Sigmoid colon (tissue), 4 donors: ENCODE measurements around the gene PLEKHO2.

Experiments used
- EP300 ChIP-seq, 4 donors: sonication (generic); formaldehyde crosslinking; IDR thresholded peaks; one replicate each; pipeline ENCODE4 v1.6.1; 2017; ENCODE audit warnings: antibody characterized with exemption in 4 of 4
- POLR2A ChIP-seq, 2 donors: fragments of 450-650 bp; IDR thresholded peaks; one replicate each; pipeline ENCODE4 v1.6.1; 2016; ENCODE audit warnings: antibody characterized with exemption in 2 of 2, mild to moderate bottlenecking in 2 of 2, moderate library complexity in 2 of 2
- POLR2AphosphoS5 ChIP-seq, 4 donors: sonication (generic); formaldehyde crosslinking; IDR thresholded peaks; one replicate each; pipeline ENCODE4 v1.6.1; 2017; ENCODE audit warnings: antibody characterized with exemption in 4 of 4
- TF ChIP-seq, protein P1 (sequence below), 4 experiments: fragments of 450-650 bp in 3 of 4; fragments of 200-600 bp in 1 of 4; IDR thresholded peaks; one replicate each; pipeline ENCODE4 v1.5.1; 2016 to 2019; ENCODE audit warnings: antibody characterized with exemption in 4 of 4, mild to moderate bottlenecking in 3 of 4, moderate library complexity in 2 of 4

DNA sequence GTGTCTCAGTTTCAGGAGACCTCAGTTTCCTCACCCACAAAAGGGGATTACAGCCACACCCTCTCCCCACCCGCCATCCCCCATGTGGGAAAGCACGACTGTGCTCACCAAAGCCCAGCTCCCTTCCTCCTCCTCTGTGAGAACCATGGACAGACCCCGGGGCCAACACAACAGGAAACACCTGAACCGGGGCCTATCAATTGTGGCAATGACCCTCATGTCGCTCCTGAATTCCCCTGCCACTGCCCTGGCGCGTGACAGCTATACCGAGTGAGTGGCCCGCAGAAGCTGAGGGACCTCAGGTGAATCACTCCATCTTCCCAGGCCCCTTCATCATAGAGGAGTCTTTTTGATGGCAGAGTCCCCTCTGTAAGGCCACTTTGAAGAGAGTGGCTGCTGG lies 28.6 kb downstream of the PLEKHO2 start:
- TF ChIP-seq, protein P1, sequence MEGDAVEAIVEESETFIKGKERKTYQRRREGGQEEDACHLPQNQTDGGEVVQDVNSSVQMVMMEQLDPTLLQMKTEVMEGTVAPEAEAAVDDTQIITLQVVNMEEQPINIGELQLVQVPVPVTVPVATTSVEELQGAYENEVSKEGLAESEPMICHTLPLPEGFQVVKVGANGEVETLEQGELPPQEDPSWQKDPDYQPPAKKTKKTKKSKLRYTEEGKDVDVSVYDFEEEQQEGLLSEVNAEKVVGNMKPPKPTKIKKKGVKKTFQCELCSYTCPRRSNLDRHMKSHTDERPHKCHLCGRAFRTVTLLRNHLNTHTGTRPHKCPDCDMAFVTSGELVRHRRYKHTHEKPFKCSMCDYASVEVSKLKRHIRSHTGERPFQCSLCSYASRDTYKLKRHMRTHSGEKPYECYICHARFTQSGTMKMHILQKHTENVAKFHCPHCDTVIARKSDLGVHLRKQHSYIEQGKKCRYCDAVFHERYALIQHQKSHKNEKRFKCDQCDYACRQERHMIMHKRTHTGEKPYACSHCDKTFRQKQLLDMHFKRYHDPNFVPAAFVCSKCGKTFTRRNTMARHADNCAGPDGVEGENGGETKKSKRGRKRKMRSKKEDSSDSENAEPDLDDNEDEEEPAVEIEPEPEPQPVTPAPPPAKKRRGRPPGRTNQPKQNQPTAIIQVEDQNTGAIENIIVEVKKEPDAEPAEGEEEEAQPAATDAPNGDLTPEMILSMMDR (IDR thresholded peaks at IDR 0.05) = no peak
- TF ChIP-seq EP300 (IDR thresholded peaks at IDR 0.05) (no peak), POLR2AphosphoS5 (IDR thresholded peaks at IDR 0.05) (no peak), POLR2A (IDR thresholded peaks at IDR 0.05) (no peak)
